ENCODE results near the gene DENND6A.

DNA sequence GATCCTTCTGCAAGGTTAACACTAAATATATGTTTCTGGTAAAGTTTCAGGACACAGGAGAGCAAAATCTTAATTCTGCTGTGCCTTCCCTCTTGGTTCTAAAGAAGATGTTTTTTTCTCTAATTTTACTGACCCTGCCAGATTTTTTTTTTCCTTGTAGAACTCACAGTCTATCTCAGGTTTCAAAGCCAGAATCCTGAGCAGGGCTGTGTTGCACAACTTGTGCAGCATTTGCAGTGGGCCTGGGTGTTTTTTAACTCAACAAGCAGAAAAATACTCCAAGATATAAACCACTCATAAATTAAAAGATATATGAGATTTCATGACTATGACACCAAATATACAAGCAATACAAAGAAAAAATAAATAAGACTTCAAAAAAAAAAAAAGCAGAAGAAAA, 55.5 kb downstream of the DENND6A start:
- TF ChIP-seq, protein P1, sequence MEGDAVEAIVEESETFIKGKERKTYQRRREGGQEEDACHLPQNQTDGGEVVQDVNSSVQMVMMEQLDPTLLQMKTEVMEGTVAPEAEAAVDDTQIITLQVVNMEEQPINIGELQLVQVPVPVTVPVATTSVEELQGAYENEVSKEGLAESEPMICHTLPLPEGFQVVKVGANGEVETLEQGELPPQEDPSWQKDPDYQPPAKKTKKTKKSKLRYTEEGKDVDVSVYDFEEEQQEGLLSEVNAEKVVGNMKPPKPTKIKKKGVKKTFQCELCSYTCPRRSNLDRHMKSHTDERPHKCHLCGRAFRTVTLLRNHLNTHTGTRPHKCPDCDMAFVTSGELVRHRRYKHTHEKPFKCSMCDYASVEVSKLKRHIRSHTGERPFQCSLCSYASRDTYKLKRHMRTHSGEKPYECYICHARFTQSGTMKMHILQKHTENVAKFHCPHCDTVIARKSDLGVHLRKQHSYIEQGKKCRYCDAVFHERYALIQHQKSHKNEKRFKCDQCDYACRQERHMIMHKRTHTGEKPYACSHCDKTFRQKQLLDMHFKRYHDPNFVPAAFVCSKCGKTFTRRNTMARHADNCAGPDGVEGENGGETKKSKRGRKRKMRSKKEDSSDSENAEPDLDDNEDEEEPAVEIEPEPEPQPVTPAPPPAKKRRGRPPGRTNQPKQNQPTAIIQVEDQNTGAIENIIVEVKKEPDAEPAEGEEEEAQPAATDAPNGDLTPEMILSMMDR (conservative IDR thresholded peaks at IDR 0.05 in 1 of 2, IDR thresholded peaks at IDR 0.05 in 1 of 2; ENCODE audit: low read depth in 1 of 2, low read length in 2 of 2) = no peak
- TF ChIP-seq EZH2 (IDR thresholded peaks at IDR 0.05; ENCODE audit: low read length, missing control alignments) = no peak

Measured in fibroblast of lung (primary cell).